ENCODE measurements around the gene KCTD18. TPM values are rescaled to one million over a fixed set of nuclear protein-coding genes. Genes with fewer than 3 reads are reported as not detected.

KCTD18 gene
- total RNA-seq, 1 donor from 2014 or later = 4.7 TPM

GRCh38 chr2:200454927-200455801 is 54.7 kb downstream of the KCTD18 start:
- Mint-ChIP-seq H3K4me1 (ENCODE audit: low read depth, unreplicated experiment) (peaks cover 4% of the 10 kb centered on the region), H3K27ac (ENCODE audit: unreplicated experiment) (no peak overlapping the region), H3K36me3 (ENCODE audit: unreplicated experiment) (peaks cover 4% of the 10 kb centered on the region), H3K9me3 (ENCODE audit: unreplicated experiment) (no peaks in the 10 kb centered on the region), H3K4me3 (ENCODE audit: unreplicated experiment) (no peak overlapping the region), H3K27me3 (ENCODE audit: unreplicated experiment) (peaks cover 2% of the 10 kb centered on the region)
- no peak for DNase-seq
- TF ChIP-seq CTCF (IDR thresholded peaks at IDR 0.05; ENCODE audit: partially characterized antibody, unreplicated experiment) = no peak

- H3K27ac Mint-ChIP-seq (ENCODE audit: unreplicated experiment) = no peak overlapping the region
- peaks cover 2% of the 10 kb centered on the region for H3K4me1 Mint-ChIP-seq (ENCODE audit: low read depth, unreplicated experiment)
- no peak for TF ChIP-seq CTCF (IDR thresholded peaks at IDR 0.05; ENCODE audit: partially characterized antibody, unreplicated experiment)
- H3K9me3 Mint-ChIP-seq (ENCODE audit: unreplicated experiment) = no peaks in the 10 kb centered on the region
- DNase-seq = no peak
- H3K36me3 Mint-ChIP-seq (ENCODE audit: unreplicated experiment) = peaks cover 4% of the 10 kb centered on the region
- no peak overlapping the region for H3K4me3 Mint-ChIP-seq (ENCODE audit: unreplicated experiment)
- peaks cover 2% of the 10 kb centered on the region for H3K27me3 Mint-ChIP-seq (ENCODE audit: unreplicated experiment)
These were observed 55.9 kb downstream of the KCTD18 start for GRCh38 chr2:200453853-200454534.

GRCh38 chr2:200453142-200453852 is 56.6 kb downstream of the KCTD18 start:
- Mint-ChIP-seq H3K27me3 (ENCODE audit: unreplicated experiment) (peaks cover 2% of the 10 kb centered on the region), H3K27ac (ENCODE audit: unreplicated experiment) (no peak overlapping the region)
- DNase-seq = no peak

GRCh38 chr2:200452377-200452776 is 57.5 kb downstream of the KCTD18 start:
- no peak for TF ChIP-seq CTCF (IDR thresholded peaks at IDR 0.05; ENCODE audit: partially characterized antibody, unreplicated experiment)
- Mint-ChIP-seq H3K27me3 (ENCODE audit: unreplicated experiment) (peaks cover 2% of the 10 kb centered on the region), H3K9me3 (ENCODE audit: unreplicated experiment) (no peaks in the 10 kb centered on the region), H3K27ac (ENCODE audit: unreplicated experiment) (no peak overlapping the region), H3K4me3 (ENCODE audit: unreplicated experiment) (no peak overlapping the region), H3K36me3 (ENCODE audit: unreplicated experiment) (peaks cover 4% of the 10 kb centered on the region), H3K4me1 (ENCODE audit: low read depth, unreplicated experiment) (no peaks in the 10 kb centered on the region)
- no peak for DNase-seq

More at GRCh38 chr2:200453142-200453852, 56.6 kb downstream of the KCTD18 start:
- Mint-ChIP-seq H3K36me3 (ENCODE audit: unreplicated experiment) (peaks cover 4% of the 10 kb centered on the region), H3K4me1 (ENCODE audit: low read depth, unreplicated experiment) (no peaks in the 10 kb centered on the region), H3K4me3 (ENCODE audit: unreplicated experiment) (no peak overlapping the region), H3K9me3 (ENCODE audit: unreplicated experiment) (no peaks in the 10 kb centered on the region)
- TF ChIP-seq CTCF (IDR thresholded peaks at IDR 0.05; ENCODE audit: partially characterized antibody, unreplicated experiment) = no peak

Measured in glutamatergic neuron (in vitro differentiated cells).